ENCODE results near the gene HSPB2.
"Not testable (repeated sequence)": the region's sequence is repeated elsewhere in the genome, so short reads cannot be mapped to it uniquely, and the experiment has no call there.

HSPB2 gene

GRCh38 chr11:111932611-111932950 lies 20.0 kb downstream of the HSPB2 start:
- no peak for TF ChIP-seq CTCF (IDR thresholded peaks at IDR 0.05)
- Mint-ChIP-seq H3K27me3 (ENCODE audit: low read depth, poor library complexity) (peaks cover 4% of the 10 kb centered on the region), H3K4me1 (peaks cover 27% of the 10 kb centered on the region), H3K36me3 (ENCODE audit: low read depth) (no peaks in the 10 kb centered on the region), H3K27ac (no peak overlapping the region), H3K4me3 (no peak overlapping the region), H3K9me3 (no peaks in the 10 kb centered on the region)
- no peak for DNase-seq

GRCh38 chr11:111933176-111933575 lies 20.6 kb downstream of the HSPB2 start:
- not testable (repeated sequence) for H3K36me3 Mint-ChIP-seq (ENCODE audit: low read depth); H3K4me3 Mint-ChIP-seq; DNase-seq; H3K27me3 Mint-ChIP-seq (ENCODE audit: low read depth, poor library complexity); H3K9me3 Mint-ChIP-seq; H3K27ac Mint-ChIP-seq
- H3K4me1 Mint-ChIP-seq: peaks cover 32% of the 10 kb centered on the region

GRCh38 chr11:111933872-111934271 lies 21.3 kb downstream of the HSPB2 start:
- DNase-seq: no peak
- Mint-ChIP-seq H3K27me3 (ENCODE audit: low read depth, poor library complexity) (peaks cover 6% of the 10 kb centered on the region), H3K36me3 (ENCODE audit: low read depth) (no peaks in the 10 kb centered on the region), H3K9me3 (no peaks in the 10 kb centered on the region), H3K4me1 (peaks cover 38% of the 10 kb centered on the region), H3K4me3 (no peak overlapping the region), H3K27ac (no peak overlapping the region)
- TF ChIP-seq CTCF (IDR thresholded peaks at IDR 0.05): no peak

- no peak for DNase-seq
- Mint-ChIP-seq H3K4me1 (peaks cover 43% of the 10 kb centered on the region), H3K27me3 (ENCODE audit: low read depth, poor library complexity) (peaks cover 6% of the 10 kb centered on the region), H3K4me3 (no peak overlapping the region), H3K9me3 (no peaks in the 10 kb centered on the region), H3K36me3 (ENCODE audit: low read depth) (no peaks in the 10 kb centered on the region), H3K27ac (no peak overlapping the region)
- no peak for TF ChIP-seq CTCF (IDR thresholded peaks at IDR 0.05)
Observed at GRCh38 chr11:111934306-111934705, 21.8 kb downstream of the HSPB2 start.

- Mint-ChIP-seq H3K4me1 (peaks cover 55% of the 10 kb centered on the region), H3K27me3 (ENCODE audit: low read depth, poor library complexity) (peaks cover 6% of the 10 kb centered on the region), H3K36me3 (ENCODE audit: low read depth) (no peaks in the 10 kb centered on the region), H3K27ac (peak overlapping the region; percentile 18), H3K9me3 (no peaks in the 10 kb centered on the region), H3K4me3 (peak overlapping the region; percentile 89)
- TF ChIP-seq CTCF (IDR thresholded peaks at IDR 0.05): no peak
- DNase-seq: no peak
Observed at GRCh38 chr11:111935317-111936039, 22.9 kb downstream of the HSPB2 start.

GRCh38 chr11:111936040-111936540 lies 23.6 kb downstream of the HSPB2 start:
- Mint-ChIP-seq H3K4me1 (peaks cover 60% of the 10 kb centered on the region), H3K27me3 (ENCODE audit: low read depth, poor library complexity) (peaks cover 6% of the 10 kb centered on the region), H3K4me3 (peak overlapping the region; percentile 89), H3K27ac (no peak overlapping the region), H3K36me3 (ENCODE audit: low read depth) (no peaks in the 10 kb centered on the region), H3K9me3 (no peaks in the 10 kb centered on the region)
- DNase-seq: no peak
- TF ChIP-seq CTCF (IDR thresholded peaks at IDR 0.05): no peak
